ENCODE data around the gene PLEKHG7. TPM values are rescaled to one million over a fixed set of nuclear protein-coding genes. Genes with fewer than 3 reads are reported as not detected.

Gene PLEKHG7
- total RNA-seq, 1 experiment from 2014 or later, result not detected

DNA sequence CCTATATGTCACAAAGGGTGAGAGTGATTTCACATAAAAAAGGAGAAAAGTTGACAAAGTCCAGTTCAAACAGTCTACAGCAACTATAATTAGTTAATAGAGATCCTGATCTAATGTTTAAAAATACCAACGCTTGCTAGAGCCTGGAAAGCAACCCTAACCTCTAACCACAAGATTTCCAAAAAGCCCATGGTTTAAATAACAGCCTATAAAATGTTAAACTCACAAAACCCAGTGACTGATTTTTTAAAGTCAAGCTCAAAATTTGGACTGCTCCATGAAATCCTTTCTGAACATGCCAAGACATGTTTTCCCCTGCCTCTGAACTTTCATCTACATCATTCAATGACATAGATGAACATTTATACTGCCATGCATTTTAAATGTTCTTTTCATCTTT lies 81.6 kb downstream of the PLEKHG7 start:
- peaks cover 13% of the 10 kb centered on the region for H3K36me3 ChIP-seq (ENCODE audit: insufficient read depth, low read length, poor library complexity, severe bottlenecking)
- BruUV-seq (replicated peaks), result no TSS peak
- no peaks in the 10 kb centered on the region for H3K9me3 ChIP-seq (ENCODE audit: low read depth, low read length, poor library complexity, severe bottlenecking)
- H3K27ac ChIP-seq (ENCODE audit: low read depth, low read length, poor library complexity, severe bottlenecking), result no peak overlapping the region
- CTCF ChIA-PET, result interaction anchor here (0.6 kb wide), 1 partner anchor 1936 kb away, joined by 4 read pairs; no protein-coding TSS in a partner anchor
- no peaks in the 10 kb centered on the region for H3K4me1 ChIP-seq (ENCODE audit: insufficient read depth, low read length, poor library complexity, severe bottlenecking)
- POLR2A ChIA-PET (ENCODE audit: low non-redundant PET), result no interaction called here
- no peaks in the 10 kb centered on the region for H3K27me3 ChIP-seq (replicated peaks; ENCODE audit: insufficient read depth, low read depth, low read length, poor library complexity)
- TF ChIP-seq EZH2 (IDR thresholded peaks at IDR 0.05; ENCODE audit: borderline replicate concordance, low read depth, low read length, poor library complexity, severe bottlenecking), result no peak
- TF ChIP-seq CTCF (conservative IDR thresholded peaks at IDR 0.05; ENCODE audit: low read depth, low read length), result no peak
- DNase-seq (ENCODE audit: low spot score), result no peak
- no peak overlapping the region for H3K4me3 ChIP-seq (ENCODE audit: low read depth, low read length, poor library complexity, severe bottlenecking)
- intact Hi-C loops (cut with micrococcal nuclease; ENCODE audit: unreplicated experiment), result no loop called here

GRCh38 chr12:92784797-92785562 lies 82.2 kb downstream of the PLEKHG7 start:
- ChIA-PET CTCF (interaction anchor here (0.6 to 1.1 kb wide), 4 partner anchors 142 to 1935 kb away, joined by 3 to 6 read pairs (median 4); no protein-coding TSS in a partner anchor), POLR2A (ENCODE audit: low non-redundant PET) (no interaction called here)
- Histone ChIP-seq H3K36me3 (ENCODE audit: insufficient read depth, low read length, poor library complexity, severe bottlenecking) (peaks cover 9% of the 10 kb centered on the region), H3K4me1 (ENCODE audit: insufficient read depth, low read length, poor library complexity, severe bottlenecking) (no peaks in the 10 kb centered on the region), H3K4me3 (ENCODE audit: low read depth, low read length, poor library complexity, severe bottlenecking) (no peak overlapping the region), H3K9me3 (ENCODE audit: low read depth, low read length, poor library complexity, severe bottlenecking) (no peaks in the 10 kb centered on the region), H3K27me3 (replicated peaks; ENCODE audit: insufficient read depth, low read depth, low read length, poor library complexity) (no peaks in the 10 kb centered on the region), H3K27ac (ENCODE audit: low read depth, low read length, poor library complexity, severe bottlenecking) (no peak overlapping the region)
- intact Hi-C loops (cut with micrococcal nuclease; ENCODE audit: unreplicated experiment), result loop anchor here (5.0 kb wide), 4 partner anchors 142 to 1317 kb away; partner anchors contain the start of gene EEA1
- BruUV-seq (replicated peaks), result no TSS peak
- DNase-seq (ENCODE audit: low spot score), result peak; percentile 88
- TF ChIP-seq EZH2 (IDR thresholded peaks at IDR 0.05; ENCODE audit: borderline replicate concordance, low read depth, low read length, poor library complexity, severe bottlenecking), result no peak
- TF ChIP-seq CTCF (conservative IDR thresholded peaks at IDR 0.05; ENCODE audit: low read depth, low read length), result peak; percentile 67

- no TSS peak for BruUV-seq (replicated peaks)
- CTCF ChIA-PET, result interaction anchor here (0.6 to 1.1 kb wide), 3 partner anchors 141 to 1316 kb away, joined by 3 to 6 read pairs (median 3); no protein-coding TSS in a partner anchor
Measured at GRCh38 chr12:92785563-92785950, 82.8 kb downstream of the PLEKHG7 start.

More at GRCh38 chr12:92785563-92785950, 82.8 kb downstream of the PLEKHG7 start:
- DNase-seq (ENCODE audit: low spot score), result no peak
- Histone ChIP-seq H3K4me3 (ENCODE audit: low read depth, low read length, poor library complexity, severe bottlenecking) (no peak overlapping the region), H3K27ac (ENCODE audit: low read depth, low read length, poor library complexity, severe bottlenecking) (no peak overlapping the region), H3K4me1 (ENCODE audit: insufficient read depth, low read length, poor library complexity, severe bottlenecking) (no peaks in the 10 kb centered on the region), H3K9me3 (ENCODE audit: low read depth, low read length, poor library complexity, severe bottlenecking) (no peaks in the 10 kb centered on the region), H3K36me3 (ENCODE audit: insufficient read depth, low read length, poor library complexity, severe bottlenecking) (peaks cover 8% of the 10 kb centered on the region), H3K27me3 (replicated peaks; ENCODE audit: insufficient read depth, low read depth, low read length, poor library complexity) (no peaks in the 10 kb centered on the region)
- TF ChIP-seq CTCF (conservative IDR thresholded peaks at IDR 0.05; ENCODE audit: low read depth, low read length) (no peak), EZH2 (IDR thresholded peaks at IDR 0.05; ENCODE audit: borderline replicate concordance, low read depth, low read length, poor library complexity, severe bottlenecking) (no peak)
- intact Hi-C loops (cut with micrococcal nuclease; ENCODE audit: unreplicated experiment), result loop anchor here (5.0 kb wide), 4 partner anchors 142 to 1317 kb away; partner anchors contain the start of gene EEA1
- POLR2A ChIA-PET (ENCODE audit: low non-redundant PET), result no interaction called here

Measured in A673 (cell line).